ENCODE results near the gene HCRT.

The HCRT gene

DNA sequence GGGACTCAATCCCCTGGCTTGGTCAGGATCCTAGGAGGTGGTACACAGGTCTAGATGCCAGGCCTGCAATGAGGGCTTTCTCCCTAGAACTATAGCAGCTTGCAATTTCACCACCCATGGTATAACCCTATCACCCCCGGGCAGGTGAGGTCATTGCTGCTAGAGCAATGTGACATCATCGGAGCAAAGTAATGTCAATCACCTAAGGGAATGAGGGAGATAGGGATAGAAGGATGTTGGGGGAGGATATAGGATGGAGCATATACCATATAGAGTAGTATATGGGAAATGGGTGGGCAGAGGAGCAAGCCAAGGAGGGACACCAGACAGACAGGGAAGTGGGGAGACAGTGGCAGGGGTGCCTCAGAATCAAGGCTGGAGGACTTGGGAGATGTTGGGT, 7.6 kb downstream of the HCRT start:
- H3K27ac ChIP-seq (ENCODE audit: low read depth, low read length, severe bottlenecking) = no peak overlapping the region
- no peaks in the 10 kb centered on the region for H3K36me3 ChIP-seq (ENCODE audit: control insufficient read depth, insufficient read depth, low read length)
- H3K9me3 ChIP-seq (ENCODE audit: control insufficient read depth, low read length) = no peaks in the 10 kb centered on the region
- WGBS, 2 experiments (ENCODE audit: insufficient coverage in 2 of 2) = 80 to 90% methylated on average over 1 to 2 of the region's 2 CpGs
- no peak overlapping the region for H3K4me3 ChIP-seq (ENCODE audit: extremely low read depth, insufficient read depth, low read length, poor library complexity, severe bottlenecking)
- no peaks in the 10 kb centered on the region for H3K4me1 ChIP-seq (ENCODE audit: control insufficient read depth, insufficient read depth, low read length, poor library complexity, severe bottlenecking)

DNA sequence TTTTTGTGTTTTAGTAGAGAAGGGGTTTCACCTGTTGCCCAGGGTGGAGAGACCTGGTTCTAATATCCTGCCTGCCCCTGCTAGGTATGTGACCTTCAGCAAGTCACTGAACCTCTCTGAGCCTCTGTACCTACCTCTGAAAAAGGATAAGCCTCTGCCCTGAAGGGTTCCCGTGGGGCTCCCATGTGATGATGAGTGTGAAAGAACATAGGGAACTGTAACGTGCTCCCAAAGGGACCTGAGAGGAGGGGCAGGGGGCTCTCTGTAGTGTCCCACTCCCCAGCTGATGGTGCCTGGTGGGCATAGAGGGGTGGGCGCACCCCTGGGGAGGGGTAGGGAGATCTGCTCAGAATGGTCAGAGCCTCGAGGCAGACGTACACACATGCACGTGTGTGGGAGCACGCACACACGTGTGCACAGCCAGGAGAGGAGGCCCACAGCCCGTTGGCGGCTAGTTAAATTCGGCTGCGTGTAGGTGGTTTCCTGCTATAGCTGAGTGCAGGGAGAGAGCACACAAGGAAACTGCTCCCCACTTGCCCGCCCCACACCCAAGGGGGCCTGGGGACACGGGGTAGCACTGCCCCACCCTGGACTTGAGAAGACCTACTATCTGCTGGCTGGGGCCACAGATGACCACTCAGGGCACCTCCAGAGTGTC, 11.0 kb downstream of the HCRT start:
- peaks cover 3% of the 10 kb centered on the region for H3K4me1 ChIP-seq (ENCODE audit: control insufficient read depth, insufficient read depth, low read length, poor library complexity, severe bottlenecking)
- no peak overlapping the region for H3K4me3 ChIP-seq (ENCODE audit: extremely low read depth, insufficient read depth, low read length, poor library complexity, severe bottlenecking)
- 87 to 88% methylated on average over 10 to 13 of the region's 14 CpGs for WGBS, 2 experiments (ENCODE audit: insufficient coverage in 2 of 2)
- no peaks in the 10 kb centered on the region for H3K9me3 ChIP-seq (ENCODE audit: control insufficient read depth, low read length)
- H3K27ac ChIP-seq (ENCODE audit: low read depth, low read length, severe bottlenecking) = no peak overlapping the region
- H3K36me3 ChIP-seq (ENCODE audit: control insufficient read depth, insufficient read depth, low read length) = no peaks in the 10 kb centered on the region

DNA sequence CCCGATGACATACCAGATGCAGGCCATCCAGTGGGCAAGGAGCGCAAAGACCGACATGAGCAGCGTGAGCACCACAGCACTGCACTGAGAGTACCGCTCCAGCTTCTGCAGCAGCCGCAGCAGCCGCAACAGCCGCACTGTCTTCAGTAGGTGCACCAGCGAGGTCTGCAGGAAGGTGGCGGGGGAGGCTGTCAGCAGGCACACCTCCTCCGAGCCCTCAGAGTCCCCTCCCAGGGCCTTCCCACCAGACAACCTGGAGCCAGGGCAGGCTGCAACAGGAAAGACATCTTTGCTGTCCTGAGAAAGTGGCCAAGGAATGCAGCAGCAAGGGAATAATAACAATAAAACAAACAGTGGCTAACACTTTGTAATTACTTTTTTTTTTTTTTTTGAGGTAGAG, 13.4 kb downstream of the HCRT start:
- no peaks in the 10 kb centered on the region for H3K36me3 ChIP-seq (ENCODE audit: control insufficient read depth, insufficient read depth, low read length)
- no peak overlapping the region for H3K4me3 ChIP-seq (ENCODE audit: extremely low read depth, insufficient read depth, low read length, poor library complexity, severe bottlenecking)
- H3K27ac ChIP-seq (ENCODE audit: low read depth, low read length, severe bottlenecking) = no peak overlapping the region
- peaks cover 3% of the 10 kb centered on the region for H3K4me1 ChIP-seq (ENCODE audit: control insufficient read depth, insufficient read depth, low read length, poor library complexity, severe bottlenecking)
- no peaks in the 10 kb centered on the region for H3K9me3 ChIP-seq (ENCODE audit: control insufficient read depth, low read length)
- WGBS, 2 experiments (ENCODE audit: insufficient coverage in 2 of 2) = 71 to 74% methylated on average over 6 to 9 of the region's 11 CpGs

DNA sequence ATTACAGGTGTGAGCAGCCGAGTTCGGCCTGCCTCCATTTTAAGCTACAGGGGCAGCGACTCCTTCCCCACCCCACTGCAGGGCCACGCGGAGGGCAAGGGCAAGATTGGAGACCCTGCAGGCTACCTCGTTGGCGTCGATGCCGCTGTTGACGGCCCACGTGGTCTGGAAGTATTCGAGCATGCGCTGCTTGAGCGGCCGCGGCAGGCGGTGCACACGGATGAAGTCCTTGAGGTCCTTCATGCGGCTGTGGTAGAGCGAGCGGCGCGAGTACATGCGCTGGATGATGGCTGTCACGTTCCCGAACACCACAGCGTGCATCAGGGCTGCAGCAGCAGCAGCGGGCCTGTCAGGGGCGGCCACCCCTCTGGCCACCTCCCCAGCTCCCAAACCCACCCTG, 15.9 kb downstream of the HCRT start:
- 95 to 96% methylated on average over 20 to 28 of the region's 29 CpGs for WGBS, 2 experiments (ENCODE audit: insufficient coverage in 2 of 2)

DNA sequence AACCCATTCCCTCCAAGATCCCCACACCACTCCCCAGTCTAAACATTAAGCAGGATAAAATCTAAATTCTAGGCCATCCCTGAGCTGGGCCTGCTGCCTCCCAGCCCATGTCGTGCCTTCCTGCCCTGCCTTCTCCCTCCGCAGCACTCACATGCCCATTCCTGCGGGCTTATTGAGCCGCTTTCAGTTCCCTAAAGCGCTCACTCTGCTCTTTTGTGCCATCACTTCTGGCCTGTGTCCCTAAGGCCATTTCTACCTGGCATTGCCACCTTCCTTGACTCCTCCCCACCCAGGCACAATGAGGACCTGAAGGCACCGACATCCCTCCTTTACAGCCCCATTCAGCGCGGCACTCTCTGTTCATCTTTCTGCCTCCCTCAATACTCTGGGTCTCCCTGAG, 17.4 kb downstream of the HCRT start:
- WGBS, 2 experiments (ENCODE audit: insufficient coverage in 2 of 2) = 93 to 96% methylated on average over 8 of the region's 8 CpGs
- no peaks in the 10 kb centered on the region for H3K36me3 ChIP-seq (ENCODE audit: control insufficient read depth, insufficient read depth, low read length)
- no peaks in the 10 kb centered on the region for H3K9me3 ChIP-seq (ENCODE audit: control insufficient read depth, low read length)
- no peak overlapping the region for H3K27ac ChIP-seq (ENCODE audit: low read depth, low read length, severe bottlenecking)
- no peak overlapping the region for H3K4me3 ChIP-seq (ENCODE audit: extremely low read depth, insufficient read depth, low read length, poor library complexity, severe bottlenecking)
- peaks cover 3% of the 10 kb centered on the region for H3K4me1 ChIP-seq (ENCODE audit: control insufficient read depth, insufficient read depth, low read length, poor library complexity, severe bottlenecking)

More for the DNA sequence above, 15.9 kb downstream of the HCRT start:
- no peak overlapping the region for H3K4me3 ChIP-seq (ENCODE audit: extremely low read depth, insufficient read depth, low read length, poor library complexity, severe bottlenecking)
- no peaks in the 10 kb centered on the region for H3K9me3 ChIP-seq (ENCODE audit: control insufficient read depth, low read length)
- H3K27ac ChIP-seq (ENCODE audit: low read depth, low read length, severe bottlenecking) = no peak overlapping the region
- peaks cover 3% of the 10 kb centered on the region for H3K4me1 ChIP-seq (ENCODE audit: control insufficient read depth, insufficient read depth, low read length, poor library complexity, severe bottlenecking)
- no peaks in the 10 kb centered on the region for H3K36me3 ChIP-seq (ENCODE audit: control insufficient read depth, insufficient read depth, low read length)

DNA sequence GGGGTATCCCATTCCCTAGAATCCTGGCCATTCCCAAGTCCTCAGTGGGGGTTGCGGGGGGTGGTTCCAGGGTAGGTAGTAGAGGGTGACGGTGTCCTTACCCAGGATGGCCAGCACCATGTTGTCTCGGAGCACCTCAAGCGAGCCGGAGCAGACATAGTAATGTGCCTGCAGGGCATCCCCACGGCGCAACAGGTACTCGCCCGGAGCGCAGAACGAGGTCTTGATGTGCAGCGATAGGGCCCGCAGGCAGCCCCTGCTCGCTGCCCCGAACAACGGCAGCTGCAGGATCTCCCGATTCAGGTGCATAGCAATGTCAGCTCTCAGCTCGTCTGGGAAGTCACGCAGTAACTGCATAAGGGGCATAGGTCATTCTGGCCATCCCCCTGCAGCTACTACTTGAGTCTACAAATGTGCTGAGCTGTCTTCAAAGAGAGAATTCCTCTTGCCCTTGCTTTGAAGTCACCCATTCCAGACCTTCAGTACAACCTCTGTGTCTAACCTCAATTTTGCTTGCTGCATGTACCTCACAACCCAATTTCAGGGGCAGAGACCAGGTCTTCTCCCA, 19.0 kb downstream of the HCRT start:
- no peak overlapping the region for H3K27ac ChIP-seq (ENCODE audit: low read depth, low read length, severe bottlenecking)
- WGBS, 2 experiments (ENCODE audit: insufficient coverage in 2 of 2) = 94 to 96% methylated on average over 19 of the region's 19 CpGs

DNA sequence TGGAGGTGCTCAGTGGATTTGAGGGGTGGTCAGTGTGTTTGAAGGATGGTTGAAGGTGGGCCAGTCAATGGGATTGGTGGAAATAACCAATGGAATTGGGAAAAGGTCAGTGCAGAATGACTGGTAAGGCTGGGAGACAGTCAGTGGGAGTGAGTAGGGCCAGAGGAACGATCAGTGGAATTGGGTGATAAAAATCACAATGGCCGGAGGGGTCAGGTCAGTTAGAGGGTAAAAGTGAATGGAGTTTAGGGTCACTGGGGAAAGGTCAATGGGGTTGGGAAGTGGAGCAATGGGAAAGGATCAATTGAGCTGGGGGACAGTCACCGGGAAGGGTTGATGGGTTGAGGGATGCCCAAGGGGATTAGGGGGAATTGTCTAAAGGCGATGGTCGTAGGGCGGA, 19.5 kb downstream of the HCRT start:
- Histone ChIP-seq H3K4me3 (ENCODE audit: extremely low read depth, insufficient read depth, low read length, poor library complexity, severe bottlenecking) (no peak overlapping the region), H3K9me3 (ENCODE audit: control insufficient read depth, low read length) (no peaks in the 10 kb centered on the region), H3K4me1 (ENCODE audit: control insufficient read depth, insufficient read depth, low read length, poor library complexity, severe bottlenecking) (no peaks in the 10 kb centered on the region), H3K27ac (ENCODE audit: low read depth, low read length, severe bottlenecking) (no peak overlapping the region), H3K36me3 (ENCODE audit: control insufficient read depth, insufficient read depth, low read length) (no peaks in the 10 kb centered on the region)
- WGBS, 2 experiments (ENCODE audit: insufficient coverage in 2 of 2) = 94 to 97% methylated on average over 3 to 6 of the region's 6 CpGs

More for the DNA sequence above, 19.0 kb downstream of the HCRT start:
- no peak overlapping the region for H3K4me3 ChIP-seq (ENCODE audit: extremely low read depth, insufficient read depth, low read length, poor library complexity, severe bottlenecking)
- H3K9me3 ChIP-seq (ENCODE audit: control insufficient read depth, low read length) = no peaks in the 10 kb centered on the region
- H3K36me3 ChIP-seq (ENCODE audit: control insufficient read depth, insufficient read depth, low read length) = no peaks in the 10 kb centered on the region
- no peaks in the 10 kb centered on the region for H3K4me1 ChIP-seq (ENCODE audit: control insufficient read depth, insufficient read depth, low read length, poor library complexity, severe bottlenecking)

DNA sequence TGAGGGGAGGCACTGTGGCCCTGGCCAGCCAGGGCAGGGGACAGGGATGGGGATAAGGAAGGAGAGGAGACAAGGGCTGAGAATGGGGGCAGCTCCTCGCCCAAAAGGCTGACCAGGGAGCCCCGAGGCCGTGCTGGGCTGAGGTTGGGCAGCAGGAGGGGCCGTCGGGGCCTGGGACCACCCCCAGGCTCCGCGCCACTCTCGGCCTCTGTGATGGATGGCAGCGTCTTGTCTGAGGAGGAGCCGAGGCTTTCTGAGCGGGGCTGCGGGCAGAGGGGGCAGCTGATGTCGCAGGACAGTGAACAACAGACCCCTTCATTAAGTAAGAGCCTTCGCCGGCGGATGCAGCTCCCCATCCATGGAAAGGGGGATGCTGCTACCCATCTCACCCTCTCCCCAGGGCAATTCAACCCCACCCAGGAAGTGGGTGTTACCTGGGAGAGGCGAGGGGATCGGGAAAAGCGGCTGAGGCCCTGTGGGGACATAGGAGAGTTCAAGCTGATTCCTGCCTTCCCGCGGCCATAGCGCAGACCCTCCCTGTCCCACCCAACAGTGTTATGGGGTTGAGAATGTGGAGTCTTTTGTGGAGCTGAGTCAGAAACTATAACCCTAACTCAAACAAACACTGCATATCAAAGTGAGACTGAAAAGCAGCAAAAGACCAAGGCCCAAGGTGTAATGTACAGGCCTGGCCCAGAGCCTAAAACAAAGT, 21.4 kb downstream of the HCRT start:
- Histone ChIP-seq H3K36me3 (ENCODE audit: control insufficient read depth, insufficient read depth, low read length) (no peaks in the 10 kb centered on the region), H3K27ac (ENCODE audit: low read depth, low read length, severe bottlenecking) (no peak overlapping the region), H3K4me3 (ENCODE audit: extremely low read depth, insufficient read depth, low read length, poor library complexity, severe bottlenecking) (no peak overlapping the region), H3K4me1 (ENCODE audit: control insufficient read depth, insufficient read depth, low read length, poor library complexity, severe bottlenecking) (no peaks in the 10 kb centered on the region), H3K9me3 (ENCODE audit: control insufficient read depth, low read length) (no peaks in the 10 kb centered on the region)
- WGBS, 2 experiments (ENCODE audit: insufficient coverage in 2 of 2) = 83 to 84% methylated on average over 11 to 16 of the region's 22 CpGs

DNA sequence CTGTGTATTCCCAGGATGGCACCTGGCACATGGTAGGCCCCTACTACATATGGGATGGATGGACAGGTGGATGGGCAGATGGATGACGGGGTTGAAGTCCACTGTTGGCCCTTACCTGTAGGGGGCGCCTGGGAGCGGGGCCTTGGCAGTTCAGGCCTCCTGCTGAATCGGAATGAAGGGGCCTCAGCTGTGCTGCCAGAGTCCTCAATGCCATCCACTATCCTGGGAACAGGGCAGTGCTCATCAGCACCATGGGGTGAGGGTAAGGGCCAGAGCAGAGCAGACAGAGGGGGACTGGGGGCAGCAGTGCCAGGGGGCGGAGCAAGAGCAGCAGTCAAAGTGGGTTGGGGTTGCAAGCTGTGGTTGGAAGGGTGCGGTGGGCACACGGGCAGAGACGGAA, 22.1 kb downstream of the HCRT start:
- Histone ChIP-seq H3K36me3 (ENCODE audit: control insufficient read depth, insufficient read depth, low read length) (no peaks in the 10 kb centered on the region), H3K27ac (ENCODE audit: low read depth, low read length, severe bottlenecking) (no peak overlapping the region), H3K9me3 (ENCODE audit: control insufficient read depth, low read length) (no peaks in the 10 kb centered on the region), H3K4me3 (ENCODE audit: extremely low read depth, insufficient read depth, low read length, poor library complexity, severe bottlenecking) (no peak overlapping the region), H3K4me1 (ENCODE audit: control insufficient read depth, insufficient read depth, low read length, poor library complexity, severe bottlenecking) (no peaks in the 10 kb centered on the region)
- WGBS, 2 experiments (ENCODE audit: insufficient coverage in 2 of 2) = 67 to 68% methylated on average over 8 of the region's 8 CpGs

DNA sequence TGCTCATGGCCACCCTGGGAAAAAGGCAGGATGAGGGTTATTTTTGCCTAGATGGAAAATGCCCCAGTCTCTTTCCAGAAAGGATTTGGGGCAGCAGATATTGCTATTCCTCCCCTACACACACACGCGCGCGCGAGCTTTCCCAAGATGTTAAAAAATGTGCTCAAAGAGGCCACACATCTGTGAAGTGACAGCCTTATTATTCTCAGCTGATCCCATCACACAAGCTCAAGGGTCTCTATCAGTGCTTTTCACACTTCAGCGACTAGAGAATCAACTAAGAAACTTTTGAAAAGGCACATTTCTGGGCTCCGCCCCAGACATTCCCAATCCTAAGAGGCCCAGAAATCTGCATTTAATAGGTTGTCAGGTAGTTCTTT, 24.7 kb downstream of the HCRT start:
- no peaks in the 10 kb centered on the region for H3K9me3 ChIP-seq (ENCODE audit: control insufficient read depth, low read length)
- H3K4me3 ChIP-seq (ENCODE audit: extremely low read depth, insufficient read depth, low read length, poor library complexity, severe bottlenecking) = no peak overlapping the region
- no peak overlapping the region for H3K27ac ChIP-seq (ENCODE audit: low read depth, low read length, severe bottlenecking)
- H3K36me3 ChIP-seq (ENCODE audit: control insufficient read depth, insufficient read depth, low read length) = no peaks in the 10 kb centered on the region
- 97 to 100% methylated on average over 5 of the region's 7 CpGs for WGBS, 2 experiments (ENCODE audit: insufficient coverage in 2 of 2)
- no peaks in the 10 kb centered on the region for H3K4me1 ChIP-seq (ENCODE audit: control insufficient read depth, insufficient read depth, low read length, poor library complexity, severe bottlenecking)
